Sigmoid colon (tissue), 4 donors: ENCODE data around the gene CLIP4.

Source experiments
- EP300 ChIP-seq, 4 donors: sonication (generic); formaldehyde crosslinking; IDR thresholded peaks; one replicate each; pipeline ENCODE4 v1.6.1; 2017; ENCODE audit warnings: antibody characterized with exemption in 4 of 4
- POLR2A ChIP-seq, 2 donors: fragments of 450-650 bp; IDR thresholded peaks; one replicate each; pipeline ENCODE4 v1.6.1; 2016; ENCODE audit warnings: antibody characterized with exemption in 2 of 2, mild to moderate bottlenecking in 2 of 2, moderate library complexity in 2 of 2
- POLR2AphosphoS5 ChIP-seq, 4 donors: sonication (generic); formaldehyde crosslinking; IDR thresholded peaks; one replicate each; pipeline ENCODE4 v1.6.1; 2017; ENCODE audit warnings: antibody characterized with exemption in 4 of 4
- TF ChIP-seq, protein P1 (sequence below), 4 experiments: fragments of 450-650 bp in 3 of 4; fragments of 200-600 bp in 1 of 4; IDR thresholded peaks; one replicate each; pipeline ENCODE4 v1.5.1; 2016 to 2019; ENCODE audit warnings: antibody characterized with exemption in 4 of 4, mild to moderate bottlenecking in 3 of 4, moderate library complexity in 2 of 4

DNA sequence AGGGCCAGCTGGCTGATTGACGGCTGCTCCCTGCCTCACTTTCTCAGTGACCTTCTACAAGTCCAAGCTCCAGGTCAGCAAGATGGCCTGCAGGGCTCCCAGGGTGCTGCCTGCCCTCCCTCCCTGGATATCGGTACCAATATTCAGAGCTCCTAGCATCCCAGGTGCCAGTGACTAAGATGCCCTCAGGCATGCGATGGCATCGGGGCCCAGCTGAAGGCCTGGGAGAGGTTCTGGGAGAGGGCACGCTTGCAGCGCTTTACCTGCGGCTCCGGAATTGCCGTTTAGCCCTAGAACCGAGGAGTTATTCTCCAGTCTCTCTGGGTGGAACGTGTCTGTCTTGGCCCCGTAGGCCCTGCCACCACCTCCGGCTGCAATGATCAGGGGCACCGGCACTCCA, 116.8 kb downstream of the CLIP4 start:
- TF ChIP-seq, protein P1, sequence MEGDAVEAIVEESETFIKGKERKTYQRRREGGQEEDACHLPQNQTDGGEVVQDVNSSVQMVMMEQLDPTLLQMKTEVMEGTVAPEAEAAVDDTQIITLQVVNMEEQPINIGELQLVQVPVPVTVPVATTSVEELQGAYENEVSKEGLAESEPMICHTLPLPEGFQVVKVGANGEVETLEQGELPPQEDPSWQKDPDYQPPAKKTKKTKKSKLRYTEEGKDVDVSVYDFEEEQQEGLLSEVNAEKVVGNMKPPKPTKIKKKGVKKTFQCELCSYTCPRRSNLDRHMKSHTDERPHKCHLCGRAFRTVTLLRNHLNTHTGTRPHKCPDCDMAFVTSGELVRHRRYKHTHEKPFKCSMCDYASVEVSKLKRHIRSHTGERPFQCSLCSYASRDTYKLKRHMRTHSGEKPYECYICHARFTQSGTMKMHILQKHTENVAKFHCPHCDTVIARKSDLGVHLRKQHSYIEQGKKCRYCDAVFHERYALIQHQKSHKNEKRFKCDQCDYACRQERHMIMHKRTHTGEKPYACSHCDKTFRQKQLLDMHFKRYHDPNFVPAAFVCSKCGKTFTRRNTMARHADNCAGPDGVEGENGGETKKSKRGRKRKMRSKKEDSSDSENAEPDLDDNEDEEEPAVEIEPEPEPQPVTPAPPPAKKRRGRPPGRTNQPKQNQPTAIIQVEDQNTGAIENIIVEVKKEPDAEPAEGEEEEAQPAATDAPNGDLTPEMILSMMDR (IDR thresholded peaks at IDR 0.05), result no peak
- TF ChIP-seq POLR2AphosphoS5 (IDR thresholded peaks at IDR 0.05) (no peak), POLR2A (IDR thresholded peaks at IDR 0.05) (no peak), EP300 (IDR thresholded peaks at IDR 0.05) (no peak)
